Right atrium auricular region (tissue), 2 donors: ENCODE measurements around the gene SESN1. TPM values are rescaled to one million over a fixed set of nuclear protein-coding genes. Genes with fewer than 3 reads are reported as not detected.
A peak's percentile ranks its signal among the peaks of the same experiment; 100 is the strongest.

Source experiments
- DNase-seq: peaks from one replicate; pipeline ENCODE4 v3.0.0-alpha.2; 2019; ENCODE audit warnings: low spot score
- H3K27ac ChIP-seq, 2 donors: fragments of 200-600 bp; sonication (generic); 1 replicate in 1 of 2; 2 replicates in 1 of 2; pipeline ENCODE4 v1.5.1; 2016 to 2019
- H3K27me3 ChIP-seq, 2 donors: fragments of 200-600 bp; sonication (generic); one replicate each; pipeline versions ENCODE4 v1.5.1 to v1.6.0; 2017 to 2019
- H3K36me3 ChIP-seq: fragments of 200-600 bp; sonication (generic); one replicate; pipeline ENCODE4 v1.5.1; 2016
- H3K4me1 ChIP-seq, 2 donors: fragments of 200-600 bp; sonication (generic); one replicate each; pipeline versions ENCODE4 v1.5.1 to v1.6.0; 2017 to 2019
- H3K4me3 ChIP-seq, 2 donors: fragments of 200-600 bp; sonication (generic); 1 replicate in 1 of 2; 2 replicates in 1 of 2; pipeline ENCODE4 v1.5.1; 2017 to 2019; ENCODE audit warnings: mild to moderate bottlenecking in 1 of 2, moderate library complexity in 1 of 2
- H3K9me3 ChIP-seq, 2 donors: fragments of 200-600 bp; sonication (generic); one replicate each; pipeline ENCODE4 v1.5.1; 2019
- CTCF ChIP-seq, 2 donors: fragments of 200-600 bp; sonication (generic); IDR thresholded peaks; one replicate each; pipeline ENCODE4 v1.5.1; 2019; ENCODE audit warnings: antibody characterized with exemption in 2 of 2
- total RNA-seq, 2 donors: library from RNA; depleted of rRNA; stranded (reverse); fragments of >200 nt; gene quantifications; one replicate each; pipeline ENCODE4 v1.1.0, GENCODE V29; 2016

The SESN1 gene
- total RNA-seq, 2 donors from 2014 or later, result 35.1 to 55.7 TPM

- Histone ChIP-seq H3K36me3 (peaks cover 91% of the 10 kb centered on the region), H3K27me3 (no peaks in the 10 kb centered on the region), H3K4me3 (no peak overlapping the region), H3K4me1 (peaks cover 0 to 12% of the 10 kb centered on the region in 2 donors), H3K27ac (peak overlapping the region in 1 of 2 donors; percentile 38), H3K9me3 (no peaks in the 10 kb centered on the region)
- DNase-seq, result no peak
- no peak for TF ChIP-seq CTCF (IDR thresholded peaks at IDR 0.05)
These were observed 100.8 kb downstream of the SESN1 start for GRCh38 chr6:108993876-108994275.

GRCh38 chr6:108989700-108990099 lies 104.9 kb downstream of the SESN1 start:
- no peak for DNase-seq
- TF ChIP-seq CTCF (IDR thresholded peaks at IDR 0.05), result no peak
- Histone ChIP-seq H3K36me3 (peaks cover 84% of the 10 kb centered on the region), H3K27ac (peak overlapping the region in 1 of 2 donors; percentile 69), H3K27me3 (no peaks in the 10 kb centered on the region), H3K4me1 (peaks cover 0 to 23% of the 10 kb centered on the region in 2 donors), H3K9me3 (no peaks in the 10 kb centered on the region), H3K4me3 (no peak overlapping the region)

- Histone ChIP-seq H3K9me3 (no peaks in the 10 kb centered on the region), H3K27me3 (no peaks in the 10 kb centered on the region), H3K27ac (peak overlapping the region; percentile 31 to 69), H3K36me3 (peaks cover 77% of the 10 kb centered on the region), H3K4me3 (no peak overlapping the region), H3K4me1 (peaks cover 0 to 23% of the 10 kb centered on the region in 2 donors)
- DNase-seq, result no peak
- TF ChIP-seq CTCF (IDR thresholded peaks at IDR 0.05), result no peak
These were observed 105.9 kb downstream of the SESN1 start for GRCh38 chr6:108988765-108989164.

DNA sequence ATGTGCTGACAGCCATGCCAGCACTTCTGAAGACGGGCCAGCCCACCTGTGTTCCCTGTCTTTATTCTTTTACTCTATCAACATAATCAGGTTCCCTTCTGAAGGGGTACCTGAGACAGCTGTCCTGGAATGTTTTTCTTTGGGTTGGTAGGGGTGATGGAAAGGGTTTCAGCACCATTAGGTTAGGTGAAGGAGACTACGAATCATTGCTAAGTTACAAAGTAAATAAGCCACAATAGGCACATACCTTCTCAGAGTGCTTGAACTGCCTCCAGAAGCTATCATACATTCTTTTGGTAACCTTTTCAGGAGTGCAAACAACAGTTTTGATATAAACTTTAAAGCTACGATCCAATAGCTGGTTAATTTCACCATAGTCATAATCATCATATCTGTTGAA lies 106.3 kb downstream of the SESN1 start:
- no peaks in the 10 kb centered on the region for H3K9me3 ChIP-seq
- TF ChIP-seq CTCF (IDR thresholded peaks at IDR 0.05), result no peak
- peaks cover 72% of the 10 kb centered on the region for H3K36me3 ChIP-seq
- H3K27me3 ChIP-seq, result no peaks in the 10 kb centered on the region
- peak overlapping the region; percentile 31 to 69 for H3K27ac ChIP-seq
- peaks cover 0 to 23% of the 10 kb centered on the region in 2 donors for H3K4me1 ChIP-seq
- DNase-seq, result no peak
- no peak overlapping the region for H3K4me3 ChIP-seq

GRCh38 chr6:108987156-108987555 lies 107.5 kb downstream of the SESN1 start:
- DNase-seq, result no peak
- TF ChIP-seq CTCF (IDR thresholded peaks at IDR 0.05), result no peak
- no peak overlapping the region for H3K4me3 ChIP-seq
- H3K4me1 ChIP-seq, result peaks cover 0 to 23% of the 10 kb centered on the region in 2 donors
- H3K27me3 ChIP-seq, result no peaks in the 10 kb centered on the region
- H3K36me3 ChIP-seq, result peaks cover 62% of the 10 kb centered on the region
- H3K27ac ChIP-seq, result peak overlapping the region in 1 of 2 donors; percentile 69
- H3K9me3 ChIP-seq, result no peaks in the 10 kb centered on the region

GRCh38 chr6:108985301-108985700 lies 109.3 kb downstream of the SESN1 start:
- DNase-seq, result no peak
- Histone ChIP-seq H3K36me3 (peaks cover 43% of the 10 kb centered on the region), H3K4me1 (peaks cover 0 to 23% of the 10 kb centered on the region in 2 donors), H3K27me3 (no peaks in the 10 kb centered on the region), H3K4me3 (no peak overlapping the region), H3K27ac (no peak overlapping the region), H3K9me3 (no peaks in the 10 kb centered on the region)
- no peak for TF ChIP-seq CTCF (IDR thresholded peaks at IDR 0.05)
